HepG2 (cell line): ENCODE data around the gene PAPPA2.

ENCODE experiments used
- MAX ChIP-seq: IDR thresholded peaks from 2 replicates; pipeline ENCODE4 v1.6.1; 2012; ENCODE audit warnings: inconsistent platforms
- REST ChIP-seq, 2 experiments: IDR thresholded peaks; 2 replicates each; pipeline ENCODE4 v1.6.1; 2011 to 2012; ENCODE audit warnings: low read length in 2 of 2, borderline replicate concordance in 1 of 2, low read depth in 1 of 2, mild to moderate bottlenecking in 1 of 2, moderate library complexity in 1 of 2
- RNF2 ChIP-seq: fragments of 450-650 bp; conservative IDR thresholded peaks from 2 replicates; pipeline ENCODE4 v1.6.1; 2016; ENCODE audit warnings: low read depth
- SP1 ChIP-seq, 2 experiments: fragments of 450-650 bp in 1 of 2; sonication (generic) in 1 of 2; formaldehyde crosslinking in 1 of 2; IDR thresholded peaks; 2 replicates each; pipeline versions ENCODE4 v1.4.0 to v1.6.1; 2016 to 2020; ENCODE audit warnings: missing genetic modification reagents in 1 of 2
- ZMYM3 ChIP-seq: sonication (generic); formaldehyde crosslinking; IDR thresholded peaks from 2 replicates; pipeline ENCODE4 v1.5.1; 2020; ENCODE audit warnings: mild to moderate bottlenecking, missing genetic modification reagents
- ZNF432 ChIP-seq: sonication (generic); formaldehyde crosslinking; IDR thresholded peaks from 2 replicates; pipeline ENCODE4 v1.5.0; 2020; ENCODE audit warnings: missing genetic modification reagents, mild to moderate bottlenecking, borderline replicate concordance
- ZSCAN20 ChIP-seq: sonication (generic); formaldehyde crosslinking; IDR thresholded peaks from 2 replicates; pipeline ENCODE4 v1.4.0; 2020; ENCODE audit warnings: missing genetic modification reagents, mild to moderate bottlenecking, borderline replicate concordance

- TF ChIP-seq ZNF432 (CRISPR knock-in tag) (no peak), SP1 (IDR thresholded peaks at IDR 0.05) (no peak), SP1 (CRISPR knock-in tag; IDR thresholded peaks at IDR 0.05) (no peak), ZSCAN20 (no peak), REST (IDR thresholded peaks at IDR 0.05; ENCODE audit: borderline replicate concordance in 1 of 2, low read depth in 1 of 2, low read length in 2 of 2) (no peak), ZMYM3 (CRISPR knock-in tag) (no peak), MAX (no peak), RNF2 (no peak)
Observed at GRCh38 chr1:176480750-176481149, 17.8 kb downstream of the PAPPA2 start.
